Fibroblast of lung (primary cell): ENCODE results near the gene NUP93.

Experiments used
- CTCF ChIP-seq, 2 donors: IDR thresholded peaks in 1 of 2; conservative IDR thresholded peaks in 1 of 2; 1 replicate in 1 of 2; 2 replicates in 1 of 2; pipeline ENCODE4 v1.5.1; 2011 to 2012; ENCODE audit warnings: low read length in 2 of 2, control low read depth in 1 of 2, inconsistent platforms in 1 of 2, low read depth in 1 of 2, mild to moderate bottlenecking in 1 of 2
- EZH2 ChIP-seq: IDR thresholded peaks from 2 replicates; pipeline ENCODE4 v1.5.1; 2012; ENCODE audit warnings: low read length, control low read depth, mild to moderate bottlenecking; ENCODE audit errors: missing control alignments

- TF ChIP-seq CTCF (conservative IDR thresholded peaks at IDR 0.05 in 1 of 2, IDR thresholded peaks at IDR 0.05 in 1 of 2; ENCODE audit: low read depth in 1 of 2, low read length in 2 of 2) (no peak), EZH2 (no peak)
Observed at GRCh38 chr16:56815721-56816120, 85.8 kb downstream of the NUP93 start.
